Esophagus squamous epithelium (tissue), 5 donors: Measurements from ENCODE around the gene ELL3. TPM values are rescaled to one million over a fixed set of nuclear protein-coding genes. Genes with fewer than 3 reads are reported as not detected.

Experiments
- DNase-seq: peaks from one replicate; lab custom pipeline; 2025; lab: John Stamatoyannopoulos, UW
- H3K27ac ChIP-seq, 4 donors: fragments of 200-600 bp; sonication (generic); one replicate each; pipeline ENCODE4 v1.5.1; 2016 to 2019; ENCODE audit warnings: mild to moderate bottlenecking in 1 of 4
- H3K27me3 ChIP-seq, 4 donors: fragments of 200-600 bp; sonication (generic); 1 replicate in 3 of 4; 2 replicates in 1 of 4; pipeline versions ENCODE4 v1.5.1 to v1.6.0; 2017 to 2021; ENCODE audit warnings: antibody characterized with exemption in 1 of 4
- H3K36me3 ChIP-seq, 3 donors: fragments of 200-600 bp; sonication (generic); one replicate each; pipeline ENCODE4 v1.5.1; 2016 to 2019
- H3K4me1 ChIP-seq, 3 donors: fragments of 200-600 bp; sonication (generic); one replicate each; pipeline ENCODE4 v1.5.1; 2017 to 2019
- H3K4me3 ChIP-seq, 4 donors: fragments of 200-600 bp; sonication (generic); 1 replicate in 3 of 4; 2 replicates in 1 of 4; pipeline ENCODE4 v1.5.1; 2016 to 2019; ENCODE audit warnings: mild to moderate bottlenecking in 2 of 4, moderate library complexity in 1 of 4
- H3K9me3 ChIP-seq, 3 donors: fragments of 200-600 bp; sonication (generic); one replicate each; pipeline ENCODE4 v1.5.1; 2016 to 2019
- CTCF ChIP-seq, 6 experiments: fragments of 450-650 bp in 4 of 6; fragments of 200-600 bp in 2 of 6; sonication (generic) in 2 of 6; IDR thresholded peaks; one replicate each; pipeline ENCODE4 v1.5.1; 2016 to 2019; ENCODE audit warnings: antibody characterized with exemption in 6 of 6, mild to moderate bottlenecking in 4 of 6, moderate library complexity in 4 of 6
- POLR2A ChIP-seq, 4 donors: fragments of 450-650 bp; IDR thresholded peaks; one replicate each; pipeline ENCODE4 v1.6.1; 2017; ENCODE audit warnings: antibody characterized with exemption in 4 of 4, mild to moderate bottlenecking in 4 of 4, moderate library complexity in 3 of 4
- WGBS, 2 donors: methylation state at CpG; one replicate each; pipeline ENCODE4 v1.1.5; 2018; 5-methylcytosine and 5-hydroxymethylcytosine counted together
- intact Hi-C: fragments of 100-400 bp; cut with DNase I; formaldehyde crosslinking; loops from one replicate; pipeline ENCODE4 v1.15.0; 2022
- total RNA-seq, 4 donors: library from RNA; depleted of rRNA; stranded (reverse); fragments of >200 nt; gene quantifications; one replicate each; pipeline ENCODE4 v1.1.0, GENCODE V29; 2016
- donor health status: DM: yes; HTN: yes; CAD: no.

ELL3 gene
- total RNA-seq, 4 donors from 2014 or later = 16.9 to 40.4 (median 29.9) TPM

GRCh38 chr15:43793647-43794046, 16.9 kb upstream of the ELL3 start:
- no peaks in the 10 kb centered on the region for H3K9me3 ChIP-seq
- WGBS, 2 donors = 79 to 88% methylated on average over 8 to 10 of the region's 10 CpGs
- H3K4me1 ChIP-seq = peaks cover 29 to 64% (median 32%) of the 10 kb centered on the region in 3 donors
- peak overlapping the region; percentile 96 to 98 (median 96) for H3K27ac ChIP-seq
- peaks cover 32 to 50% (median 33%) of the 10 kb centered on the region in 3 donors for H3K36me3 ChIP-seq
- no peaks in the 10 kb centered on the region for H3K27me3 ChIP-seq
- TF ChIP-seq CTCF (IDR thresholded peaks at IDR 0.05) = no peak
- no peak for TF ChIP-seq POLR2A (IDR thresholded peaks at IDR 0.05)
- intact Hi-C loops = no loop called here
- DNase-seq = no peak
- H3K4me3 ChIP-seq = peak overlapping the region; percentile 73 to 86 (median 82)

- H3K9me3 ChIP-seq = no peaks in the 10 kb centered on the region
- 2 to 3% methylated on average over 8 to 28 of the region's 33 CpGs for WGBS, 2 donors
- no peak for DNase-seq
- peak overlapping the region; percentile 96 to 98 (median 96) for H3K27ac ChIP-seq
- TF ChIP-seq CTCF (IDR thresholded peaks at IDR 0.05) (peak in 2 of 6 experiments; percentile 10 to 31), POLR2A (IDR thresholded peaks at IDR 0.05) (no peak)
- peak overlapping the region; percentile 73 to 86 (median 82) for H3K4me3 ChIP-seq
- H3K4me1 ChIP-seq = peaks cover 22 to 57% (median 25%) of the 10 kb centered on the region in 3 donors
- intact Hi-C loops = no loop called here
- H3K36me3 ChIP-seq = peaks cover 32 to 46% (median 33%) of the 10 kb centered on the region in 3 donors
- no peaks in the 10 kb centered on the region for H3K27me3 ChIP-seq
Measured at GRCh38 chr15:43792761-43793476, 16.2 kb upstream of the ELL3 start.

DNA sequence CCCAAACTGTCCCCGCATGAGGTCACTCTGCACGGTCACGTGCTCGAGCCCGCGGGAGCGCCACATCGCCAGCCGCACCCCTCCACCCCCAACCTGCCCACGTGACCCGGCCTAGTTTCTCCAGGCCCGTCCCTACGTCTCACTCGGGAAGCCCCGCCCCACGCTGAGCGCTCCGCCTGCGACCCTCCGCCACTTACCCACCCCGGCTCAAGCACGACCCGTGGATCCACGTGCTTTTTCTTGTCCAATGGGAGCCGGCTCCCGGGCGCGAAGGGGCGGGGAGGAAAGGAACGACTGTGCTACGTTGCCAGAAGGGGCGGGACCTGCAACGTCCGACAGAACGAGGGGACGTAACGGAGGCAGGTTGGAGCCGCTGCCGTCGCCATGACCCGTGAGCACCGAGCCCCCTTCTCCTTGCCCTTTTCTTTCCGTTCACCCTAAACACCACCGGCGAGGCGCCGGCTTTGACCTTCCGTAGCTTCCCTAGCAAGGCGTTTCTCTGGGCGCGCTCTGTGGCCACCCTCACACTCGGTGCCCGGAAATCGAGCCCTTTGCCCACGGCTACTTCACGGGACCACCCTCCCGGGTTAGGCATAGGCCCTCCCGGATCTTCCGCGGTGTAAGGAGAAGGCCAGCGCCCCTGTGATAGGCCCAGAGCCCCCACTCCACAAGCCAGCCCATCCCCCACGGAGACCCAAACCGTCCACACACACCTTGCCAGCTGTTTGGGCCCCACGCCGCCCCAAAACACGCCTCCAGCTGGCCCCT, 15.4 kb upstream of the ELL3 start, which contains the start of gene SERF2:
SERF2 (plus strand) TSS at position 328 of the 768 bp plus-strand sequence; CDS start at position 385, 57 bp downstream.
- peak within 1 kb of the TSS; percentile 73 to 86 (median 82) for H3K4me3 ChIP-seq
- H3K27me3 ChIP-seq = no peaks in the 10 kb centered on the region
- H3K36me3 ChIP-seq = peaks cover 32 to 39% (median 32%) of the 10 kb centered on the region in 3 donors
- WGBS, 2 donors = 2% methylated on average over 11 of the region's 66 CpGs; no CpG with 5 or more reads in 1 of the 2 donors
- no peak for TF ChIP-seq CTCF (IDR thresholded peaks at IDR 0.05)
- TF ChIP-seq POLR2A (IDR thresholded peaks at IDR 0.05) = peak in 3 of 4 donors; percentile 97 to 100 (median 98)
- intact Hi-C loops = no loop called here
- peak; percentile 99 for DNase-seq
- H3K9me3 ChIP-seq = no peaks in the 10 kb centered on the region
- H3K27ac ChIP-seq = peak within 1 kb of the TSS; percentile 96 to 98 (median 96)
- peaks cover 20 to 49% (median 22%) of the 10 kb centered on the region in 3 donors for H3K4me1 ChIP-seq

DNA sequence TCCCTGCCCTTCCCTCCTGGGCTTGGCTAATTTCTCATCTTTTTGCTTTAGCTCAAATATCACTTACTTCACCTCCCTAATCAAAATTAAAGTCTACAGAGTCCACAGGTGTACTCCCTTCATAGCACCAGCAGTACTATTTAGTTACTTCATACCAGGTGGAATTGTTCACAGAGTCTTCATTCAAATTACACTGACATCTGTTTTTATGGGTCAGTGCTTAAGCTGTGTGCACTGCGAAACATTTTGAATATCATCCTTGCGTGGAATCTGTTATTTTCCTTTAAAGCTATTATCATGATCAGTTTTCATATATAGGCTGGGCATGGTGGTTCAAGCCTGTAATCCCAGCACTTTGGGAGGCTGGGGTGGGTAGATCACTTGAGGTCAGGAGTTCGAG, 12.6 kb upstream of the ELL3 start:
- H3K4me3 ChIP-seq = no peak overlapping the region
- TF ChIP-seq POLR2A (IDR thresholded peaks at IDR 0.05) (no peak), CTCF (IDR thresholded peaks at IDR 0.05) (no peak)

More for the DNA sequence above, 12.6 kb upstream of the ELL3 start:
- H3K36me3 ChIP-seq = peaks cover 9 to 11% (median 10%) of the 10 kb centered on the region in 3 donors
- DNase-seq = no peak
- H3K4me1 ChIP-seq = peaks cover 13 to 22% (median 16%) of the 10 kb centered on the region in 3 donors
- 82 to 90% methylated on average over 2 to 3 of the region's 3 CpGs for WGBS, 2 donors
- H3K27ac ChIP-seq = no peak overlapping the region
- H3K27me3 ChIP-seq = no peaks in the 10 kb centered on the region
- H3K9me3 ChIP-seq = no peaks in the 10 kb centered on the region
- intact Hi-C loops = no loop called here
